ENCODE measurements around the gene FAM53B. TPM values are rescaled to one million over a fixed set of nuclear protein-coding genes. Genes with fewer than 3 reads are reported as not detected.

Gene FAM53B
- total RNA-seq, 1 experiment from 2014 or later, result 18.3 TPM

DNA sequence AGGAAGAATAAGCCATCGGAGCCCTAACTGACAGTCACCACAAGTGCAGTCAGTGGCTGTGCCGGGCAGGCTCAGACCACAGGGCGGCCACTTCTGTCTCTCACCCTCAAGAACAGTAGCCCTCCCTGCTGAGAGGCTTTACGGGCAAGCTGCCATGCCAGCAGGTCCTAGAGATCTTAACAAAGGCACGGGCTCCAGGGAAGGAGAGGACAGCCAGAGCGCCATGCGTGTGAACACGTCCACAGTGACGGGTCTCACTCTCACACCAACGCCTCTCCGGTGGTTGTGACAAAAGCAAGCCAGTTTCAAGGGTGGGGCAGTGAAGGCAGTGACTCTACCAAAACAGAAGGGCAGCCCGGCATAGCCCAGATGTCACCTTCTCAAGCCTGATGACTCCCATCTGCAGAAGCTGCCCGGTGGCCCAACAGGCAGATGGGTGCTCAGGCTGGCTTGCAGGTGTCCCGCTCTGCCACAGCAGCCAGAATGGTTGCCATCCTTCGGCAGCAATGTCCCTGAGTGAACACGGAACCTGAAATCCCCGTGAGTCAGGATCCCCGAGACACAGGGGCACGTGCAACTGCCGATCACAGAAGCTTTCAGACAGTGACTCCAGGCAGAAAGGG lies 102.0 kb downstream of the FAM53B start:
- Histone ChIP-seq H3K4me3 (ENCODE audit: low read depth, low read length, poor library complexity, severe bottlenecking) (no peak overlapping the region), H3K9me3 (ENCODE audit: low read depth, low read length, poor library complexity, severe bottlenecking) (no peaks in the 10 kb centered on the region), H3K27ac (ENCODE audit: low read depth, low read length, poor library complexity, severe bottlenecking) (no peak overlapping the region), H3K4me1 (ENCODE audit: insufficient read depth, low read length, poor library complexity, severe bottlenecking) (peaks cover under 1% of the 10 kb centered on the region), H3K36me3 (ENCODE audit: insufficient read depth, low read length, poor library complexity, severe bottlenecking) (no peaks in the 10 kb centered on the region), H3K27me3 (replicated peaks; ENCODE audit: insufficient read depth, low read depth, low read length, poor library complexity) (no peaks in the 10 kb centered on the region)
- POLR2A ChIA-PET (ENCODE audit: low non-redundant PET), result no interaction called here
- CTCF ChIA-PET, result no interaction called here
- no peak for DNase-seq (ENCODE audit: low spot score)
- TF ChIP-seq CTCF (conservative IDR thresholded peaks at IDR 0.05; ENCODE audit: low read depth, low read length), result no peak
- no peak for TF ChIP-seq EZH2 (IDR thresholded peaks at IDR 0.05; ENCODE audit: borderline replicate concordance, low read depth, low read length, poor library complexity, severe bottlenecking)
- no TSS peak for BruUV-seq (replicated peaks)
- intact Hi-C loops (cut with micrococcal nuclease; ENCODE audit: unreplicated experiment), result no loop called here

- intact Hi-C loops (cut with micrococcal nuclease; ENCODE audit: unreplicated experiment), result no loop called here
- H3K27ac ChIP-seq (ENCODE audit: low read depth, low read length, poor library complexity, severe bottlenecking), result no peak overlapping the region
- no peaks in the 10 kb centered on the region for H3K9me3 ChIP-seq (ENCODE audit: low read depth, low read length, poor library complexity, severe bottlenecking)
- H3K4me3 ChIP-seq (ENCODE audit: low read depth, low read length, poor library complexity, severe bottlenecking), result no peak overlapping the region
- CTCF ChIA-PET, result no interaction called here
- TF ChIP-seq CTCF (conservative IDR thresholded peaks at IDR 0.05; ENCODE audit: low read depth, low read length), result no peak
- no peak for TF ChIP-seq EZH2 (IDR thresholded peaks at IDR 0.05; ENCODE audit: borderline replicate concordance, low read depth, low read length, poor library complexity, severe bottlenecking)
- H3K4me1 ChIP-seq (ENCODE audit: insufficient read depth, low read length, poor library complexity, severe bottlenecking), result no peaks in the 10 kb centered on the region
- H3K36me3 ChIP-seq (ENCODE audit: insufficient read depth, low read length, poor library complexity, severe bottlenecking), result no peaks in the 10 kb centered on the region
- POLR2A ChIA-PET (ENCODE audit: low non-redundant PET), result no interaction called here
- no peaks in the 10 kb centered on the region for H3K27me3 ChIP-seq (replicated peaks; ENCODE audit: insufficient read depth, low read depth, low read length, poor library complexity)
- no TSS peak for BruUV-seq (replicated peaks)
- DNase-seq (ENCODE audit: low spot score), result peak; percentile 4
Observed at GRCh38 chr10:124641282-124642087, 102.7 kb downstream of the FAM53B start.

- Histone ChIP-seq H3K9me3 (ENCODE audit: low read depth, low read length, poor library complexity, severe bottlenecking) (no peaks in the 10 kb centered on the region), H3K4me3 (ENCODE audit: low read depth, low read length, poor library complexity, severe bottlenecking) (no peak overlapping the region), H3K36me3 (ENCODE audit: insufficient read depth, low read length, poor library complexity, severe bottlenecking) (no peaks in the 10 kb centered on the region), H3K27me3 (replicated peaks; ENCODE audit: insufficient read depth, low read depth, low read length, poor library complexity) (no peaks in the 10 kb centered on the region), H3K4me1 (ENCODE audit: insufficient read depth, low read length, poor library complexity, severe bottlenecking) (no peaks in the 10 kb centered on the region), H3K27ac (ENCODE audit: low read depth, low read length, poor library complexity, severe bottlenecking) (no peak overlapping the region)
- intact Hi-C loops (cut with micrococcal nuclease; ENCODE audit: unreplicated experiment), result no loop called here
- DNase-seq (ENCODE audit: low spot score), result no peak
- ChIA-PET POLR2A (ENCODE audit: low non-redundant PET) (no interaction called here), CTCF (no interaction called here)
- TF ChIP-seq CTCF (conservative IDR thresholded peaks at IDR 0.05; ENCODE audit: low read depth, low read length), result no peak
- TF ChIP-seq EZH2 (IDR thresholded peaks at IDR 0.05; ENCODE audit: borderline replicate concordance, low read depth, low read length, poor library complexity, severe bottlenecking), result no peak
- no TSS peak for BruUV-seq (replicated peaks)
Observed at GRCh38 chr10:124640538-124641231, 103.5 kb downstream of the FAM53B start.

All from A673 (cell line).